ENCODE results near the gene SNRPN.

SNRPN gene

GRCh38 chr15:25019434-25019833, 64.6 kb downstream of the SNRPN start:
- Mint-ChIP-seq H3K4me1 (no peaks in the 10 kb centered on the region), H3K27me3 (no peaks in the 10 kb centered on the region), H3K36me3 (peaks cover 24% of the 10 kb centered on the region), H3K4me3 (no peak overlapping the region), H3K9me3 (peaks cover 30% of the 10 kb centered on the region), H3K27ac (no peak overlapping the region)
- no peak for ATAC-seq (ENCODE audit: low read depth)
- no peak for DNase-seq (ENCODE audit: low spot score in 2 of 2)

DNA sequence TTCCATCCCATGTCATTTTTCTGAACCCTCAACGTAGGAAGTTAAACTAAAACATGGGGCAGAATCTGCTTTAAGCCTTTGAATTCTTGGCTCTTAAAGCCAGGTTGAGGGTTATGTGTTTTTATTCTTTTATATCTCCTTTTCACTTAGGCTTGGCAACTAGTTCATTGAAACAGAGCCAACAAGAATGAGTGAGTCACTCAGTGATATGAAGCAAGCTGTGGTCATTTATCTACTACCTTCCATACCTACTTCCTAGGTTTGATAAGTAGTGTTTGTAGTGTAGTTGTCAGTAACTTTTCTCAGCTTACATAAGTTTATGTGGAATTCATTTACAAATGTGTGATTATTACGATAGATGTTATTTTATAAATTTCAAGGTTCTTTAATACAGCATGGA, 67.4 kb downstream of the SNRPN start:
- no peak for ATAC-seq (ENCODE audit: low read depth)
- Mint-ChIP-seq H3K36me3 (peaks cover 30% of the 10 kb centered on the region), H3K4me1 (no peaks in the 10 kb centered on the region), H3K9me3 (peaks cover 27% of the 10 kb centered on the region), H3K27me3 (no peaks in the 10 kb centered on the region), H3K27ac (no peak overlapping the region), H3K4me3 (no peak overlapping the region)
- no peak for DNase-seq (ENCODE audit: low spot score in 2 of 2)
